Endothelial cell of umbilical vein (primary cell): Measurements from ENCODE around the gene SCAMP4.

Experiments
- EZH2 ChIP-seq: IDR thresholded peaks from 2 replicates; pipeline ENCODE4 v1.6.1; 2012; ENCODE audit warnings: borderline replicate concordance, low read depth, mild to moderate bottlenecking, moderate library complexity, low read length, inconsistent platforms; ENCODE audit not compliant: severe bottlenecking
- FOS ChIP-seq: IDR thresholded peaks from 2 replicates; pipeline ENCODE4 v1.6.1; 2011; ENCODE audit warnings: mild to moderate bottlenecking, low read length, moderate library complexity, borderline replicate concordance; ENCODE audit not compliant: insufficient read depth
- MYC ChIP-seq: IDR thresholded peaks from one replicate; pipeline ENCODE4 v1.6.1; 2011; ENCODE audit warnings: mild to moderate bottlenecking, low read depth, low read length
- POLR2A ChIP-seq: IDR thresholded peaks from 2 replicates; pipeline ENCODE4 v1.6.1; 2012; ENCODE audit warnings: low read depth, mild to moderate bottlenecking, control low read depth, low read length
- POLR2AphosphoS5 ChIP-seq: IDR thresholded peaks from 2 replicates; pipeline ENCODE4 v1.6.1; 2012; ENCODE audit warnings: low read depth, mild to moderate bottlenecking, control low read depth, low read length, moderate library complexity; ENCODE audit not compliant: insufficient read depth
- TF ChIP-seq, protein P1 (sequence below), 2 donors: IDR thresholded peaks; 1 replicate in 1 of 2; 2 replicates in 1 of 2; pipeline ENCODE4 v1.5.1; 2011; ENCODE audit warnings: low read length in 2 of 2, mild to moderate bottlenecking in 2 of 2, moderate library complexity in 2 of 2, control low read depth in 1 of 2, inconsistent platforms in 1 of 2, low read depth in 1 of 2; ENCODE audit not compliant: insufficient read depth in 1 of 2; ENCODE audit errors: extremely low read depth in 1 of 2
- TF ChIP-seq, protein P2 (sequence below): IDR thresholded peaks from 2 replicates; pipeline ENCODE4 v1.6.1; 2011; ENCODE audit not compliant: insufficient read depth, insufficient read length

DNA sequence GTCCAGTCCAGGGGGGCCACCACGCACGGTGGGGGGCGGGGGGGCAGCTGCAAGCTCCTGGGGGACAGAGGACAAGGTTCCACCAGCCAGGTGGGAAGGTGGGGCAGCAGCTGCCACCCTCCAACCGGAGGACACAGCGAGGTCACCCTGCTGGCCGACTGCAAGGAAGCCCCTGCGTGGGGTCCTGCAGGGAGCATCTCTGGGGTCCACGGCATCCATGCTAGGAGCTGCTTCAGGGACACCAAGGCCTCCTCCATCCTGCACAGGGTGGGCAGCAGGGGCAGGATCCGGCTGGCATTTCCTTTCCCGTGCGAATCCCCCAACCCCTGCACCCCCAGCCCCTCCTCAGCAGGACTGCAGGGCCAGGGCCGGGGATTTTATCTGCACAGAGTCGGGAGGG is 33.6 kb upstream of the SCAMP4 start:
- TF ChIP-seq, protein P1, sequence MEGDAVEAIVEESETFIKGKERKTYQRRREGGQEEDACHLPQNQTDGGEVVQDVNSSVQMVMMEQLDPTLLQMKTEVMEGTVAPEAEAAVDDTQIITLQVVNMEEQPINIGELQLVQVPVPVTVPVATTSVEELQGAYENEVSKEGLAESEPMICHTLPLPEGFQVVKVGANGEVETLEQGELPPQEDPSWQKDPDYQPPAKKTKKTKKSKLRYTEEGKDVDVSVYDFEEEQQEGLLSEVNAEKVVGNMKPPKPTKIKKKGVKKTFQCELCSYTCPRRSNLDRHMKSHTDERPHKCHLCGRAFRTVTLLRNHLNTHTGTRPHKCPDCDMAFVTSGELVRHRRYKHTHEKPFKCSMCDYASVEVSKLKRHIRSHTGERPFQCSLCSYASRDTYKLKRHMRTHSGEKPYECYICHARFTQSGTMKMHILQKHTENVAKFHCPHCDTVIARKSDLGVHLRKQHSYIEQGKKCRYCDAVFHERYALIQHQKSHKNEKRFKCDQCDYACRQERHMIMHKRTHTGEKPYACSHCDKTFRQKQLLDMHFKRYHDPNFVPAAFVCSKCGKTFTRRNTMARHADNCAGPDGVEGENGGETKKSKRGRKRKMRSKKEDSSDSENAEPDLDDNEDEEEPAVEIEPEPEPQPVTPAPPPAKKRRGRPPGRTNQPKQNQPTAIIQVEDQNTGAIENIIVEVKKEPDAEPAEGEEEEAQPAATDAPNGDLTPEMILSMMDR (IDR thresholded peaks at IDR 0.05; ENCODE audit: extremely low read depth in 1 of 2, insufficient read depth in 1 of 2, low read depth in 1 of 2, low read length in 2 of 2) = no peak
- TF ChIP-seq EZH2 (no peak), POLR2A (no peak), POLR2AphosphoS5 (no peak), MYC (no peak), FOS (no peak)
- TF ChIP-seq, protein P2, sequence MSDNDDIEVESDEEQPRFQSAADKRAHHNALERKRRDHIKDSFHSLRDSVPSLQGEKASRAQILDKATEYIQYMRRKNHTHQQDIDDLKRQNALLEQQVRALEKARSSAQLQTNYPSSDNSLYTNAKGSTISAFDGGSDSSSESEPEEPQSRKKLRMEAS = no peak
